Type B pancreatic cell (in vitro differentiated cells): ENCODE data around the gene TMEM114. TPM values are rescaled to one million over a fixed set of nuclear protein-coding genes. Genes with fewer than 3 reads are reported as not detected.

Experiments
- DNase-seq: peaks from one replicate; pipeline ENCODE4 v3.0.0; 2021; ENCODE audit warnings: mixed read lengths; ENCODE audit not compliant: unreplicated experiment; ENCODE audit errors: extremely low spot score
- H3K27ac Mint-ChIP-seq: 2 replicates; pipeline ENCODE4 v1.8.0; 2021; ENCODE audit warnings: mild to moderate bottlenecking, mixed read lengths
- H3K27me3 Mint-ChIP-seq: 2 replicates; pipeline ENCODE4 v1.8.0; 2021; ENCODE audit warnings: mixed read lengths
- H3K36me3 Mint-ChIP-seq: 2 replicates; pipeline ENCODE4 v1.8.0; 2021; ENCODE audit warnings: mixed read lengths
- H3K4me1 Mint-ChIP-seq: one replicate; pipeline ENCODE4 v1.8.0; 2021; ENCODE audit warnings: mixed read lengths; ENCODE audit not compliant: unreplicated experiment
- H3K4me3 Mint-ChIP-seq: 2 replicates; pipeline ENCODE4 v1.8.0; 2021; ENCODE audit warnings: mild to moderate bottlenecking, mixed read lengths
- H3K9me3 Mint-ChIP-seq: 2 replicates; pipeline ENCODE4 v1.8.0; 2021; ENCODE audit warnings: mixed read lengths
- CTCF ChIP-seq: fragments of 200-600 bp; sonication (generic); conservative IDR thresholded peaks from 2 replicates; pipeline ENCODE4 v1.5.0; 2021; ENCODE audit warnings: antibody characterized with exemption, mild to moderate bottlenecking
- total RNA-seq: library from RNA; stranded (reverse); gene quantifications from 2 replicates; pipeline ENCODE4 v1.2.1, GENCODE V29; 2021; ENCODE audit warnings: low replicate concordance

TMEM114 gene
- total RNA-seq, 1 donor from 2014 or later = not detected

DNA sequence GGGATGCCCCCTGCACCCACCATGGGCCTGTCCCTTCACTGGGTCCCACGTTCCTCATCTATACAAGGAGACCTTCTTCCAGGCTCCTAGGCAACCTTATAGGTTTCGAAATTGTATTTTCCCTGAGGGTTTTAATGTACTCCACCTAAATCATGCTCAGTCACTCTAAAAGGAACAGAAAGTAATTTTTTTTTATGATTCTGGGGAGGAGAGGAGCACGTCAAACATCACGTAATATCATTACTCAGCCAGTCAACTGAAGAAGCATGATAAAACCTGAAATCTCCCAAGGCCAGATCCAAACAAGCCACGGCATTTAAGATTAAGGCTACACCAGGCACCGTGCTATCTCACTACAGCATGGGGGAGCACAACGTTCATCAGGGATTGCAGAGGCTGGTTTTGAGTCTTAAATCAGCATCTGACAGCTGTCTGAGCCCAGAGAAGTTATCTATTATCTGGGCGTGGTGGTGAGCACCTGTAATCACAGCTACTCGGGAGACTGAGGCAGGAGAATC, 3.9 kb upstream of the TMEM114 start:
- no peak for DNase-seq
- H3K4me1 Mint-ChIP-seq = no peaks in the 10 kb centered on the region
- H3K9me3 Mint-ChIP-seq = peaks cover 5% of the 10 kb centered on the region
- H3K27ac Mint-ChIP-seq = no peak overlapping the region
- peaks cover 26% of the 10 kb centered on the region for H3K27me3 Mint-ChIP-seq
- no peak overlapping the region for H3K4me3 Mint-ChIP-seq
- H3K36me3 Mint-ChIP-seq = no peaks in the 10 kb centered on the region
- TF ChIP-seq CTCF = no peak

- Mint-ChIP-seq H3K27me3 (peaks cover 36% of the 10 kb centered on the region), H3K27ac (no peak overlapping the region), H3K9me3 (peaks cover 5% of the 10 kb centered on the region), H3K4me3 (no peak overlapping the region), H3K36me3 (no peaks in the 10 kb centered on the region), H3K4me1 (no peaks in the 10 kb centered on the region)
- DNase-seq = no peak
- no peak for TF ChIP-seq CTCF
Measured at GRCh38 chr16:8591451-8591850, 1.1 kb upstream of the TMEM114 start.

DNA sequence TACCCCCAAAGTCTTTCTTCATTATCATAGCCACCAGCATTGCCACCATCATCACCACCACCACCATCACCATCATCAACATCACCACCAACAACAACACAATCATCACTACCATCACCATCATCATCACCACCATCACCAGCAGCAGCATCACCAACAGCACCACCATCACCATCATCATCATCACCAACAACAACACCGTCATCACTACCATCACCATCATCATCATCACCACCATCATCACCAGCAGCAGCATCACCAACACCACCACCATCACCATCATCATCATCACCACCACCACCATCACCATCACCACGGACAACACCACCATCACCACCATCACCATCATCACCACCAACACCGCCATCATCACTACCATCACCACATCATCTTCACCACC, 500 bp upstream of the TMEM114 start:
- Mint-ChIP-seq H3K36me3 (no peaks in the 10 kb centered on the region), H3K4me3 (no peak overlapping the region), H3K27me3 (peaks cover 40% of the 10 kb centered on the region), H3K4me1 (no peaks in the 10 kb centered on the region), H3K9me3 (no peaks in the 10 kb centered on the region), H3K27ac (no peak overlapping the region)
- no peak for DNase-seq
- no peak for TF ChIP-seq CTCF

GRCh38 chr16:8589057-8589899, 1.0 kb downstream of the TMEM114 start:
- Mint-ChIP-seq H3K36me3 (no peaks in the 10 kb centered on the region), H3K27ac (no peak overlapping the region), H3K27me3 (peaks cover 47% of the 10 kb centered on the region), H3K4me1 (no peaks in the 10 kb centered on the region), H3K9me3 (no peaks in the 10 kb centered on the region), H3K4me3 (peak overlapping the region; percentile 58)
- peak; percentile 45 for TF ChIP-seq CTCF
- no peak for DNase-seq

- Mint-ChIP-seq H3K27ac (peak overlapping the region; percentile 8), H3K4me1 (no peaks in the 10 kb centered on the region), H3K36me3 (no peaks in the 10 kb centered on the region), H3K27me3 (peaks cover 45% of the 10 kb centered on the region), H3K9me3 (no peaks in the 10 kb centered on the region), H3K4me3 (peak overlapping the region; percentile 58)
- no peak for DNase-seq
- no peak for TF ChIP-seq CTCF
Measured at GRCh38 chr16:8588682-8589056, 1.6 kb downstream of the TMEM114 start.
